Keratinocyte (primary cell): Measurements from ENCODE around the gene PLCH2.

Experiments used
- CTCF ChIP-seq, 3 experiments: IDR thresholded peaks in 1 of 3; conservative IDR thresholded peaks in 1 of 3; optimal IDR thresholded peaks in 1 of 3; 2 replicates in 2 of 3; 3 replicates in 1 of 3; pipeline versions ENCODE3 to v1.5.1; 2011; ENCODE audit warnings: low read length in 3 of 3, mild to moderate bottlenecking in 3 of 3, moderate library complexity in 2 of 3, control low read depth in 1 of 3, inconsistent platforms in 1 of 3; ENCODE audit not compliant: insufficient read depth in 2 of 3; ENCODE audit errors: extremely low read depth in 1 of 3
- EZH2 ChIP-seq: IDR thresholded peaks from one replicate; pipeline ENCODE4 v1.6.1; 2012; ENCODE audit warnings: inconsistent platforms, mild to moderate bottlenecking, low read length, moderate library complexity

DNA sequence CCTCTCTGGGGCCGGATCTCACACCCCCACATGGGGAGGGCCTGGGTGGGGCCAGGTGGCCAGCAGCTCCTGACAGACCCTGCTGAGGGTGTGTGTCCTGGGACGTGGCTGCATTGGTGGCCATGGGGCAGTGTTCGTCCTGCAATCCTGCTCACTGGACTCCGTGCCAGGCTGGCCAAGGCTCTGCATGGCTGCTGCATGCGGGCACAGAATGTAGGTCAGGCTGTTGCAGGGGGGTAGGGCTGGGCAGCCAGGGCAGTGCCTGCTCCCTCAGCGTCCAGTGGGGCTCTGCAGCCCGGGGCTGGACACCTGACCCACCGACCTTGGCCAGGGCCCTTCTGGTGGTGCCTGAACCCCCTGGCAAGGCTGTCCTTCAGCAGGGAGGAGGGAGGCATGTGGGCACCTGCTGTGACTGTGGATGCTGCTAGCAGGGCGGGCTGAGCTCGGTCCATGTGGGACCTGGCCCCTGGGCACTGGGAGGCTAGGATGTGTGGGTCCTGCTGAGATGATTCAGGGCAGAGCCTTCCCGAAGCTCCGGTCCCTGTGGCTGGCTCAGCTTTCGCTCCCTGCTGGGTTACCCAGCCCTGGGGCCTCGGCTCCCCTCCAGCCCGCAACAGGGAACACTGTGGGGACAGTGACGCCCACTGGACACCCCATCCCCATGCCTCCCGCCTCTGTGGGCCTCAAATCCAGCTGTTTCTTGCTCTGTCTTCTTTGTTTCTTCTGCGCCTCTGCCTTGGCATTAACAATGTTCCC is 14.9 kb upstream of the PLCH2 start:
- TF ChIP-seq CTCF (optimal IDR thresholded peaks at IDR 0.05 in 1 of 3, IDR thresholded peaks at IDR 0.05 in 1 of 3, conservative IDR thresholded peaks at IDR 0.05 in 1 of 3; ENCODE audit: extremely low read depth in 1 of 3, insufficient read depth in 2 of 3, low read length in 3 of 3) (no peak), EZH2 (no peak)
